Mammary epithelial cell (primary cell): ENCODE data around the gene CPA5.

ENCODE experiments used
- CTCF ChIP-seq, 2 donors: IDR thresholded peaks in 1 of 2; conservative IDR thresholded peaks in 1 of 2; 2 replicates each; pipeline ENCODE4 v1.5.1; 2011 to 2012; ENCODE audit warnings: inconsistent platforms in 2 of 2, low read length in 2 of 2, mild to moderate bottlenecking in 2 of 2, control low read depth in 1 of 2, low read depth in 1 of 2; ENCODE audit not compliant: insufficient read depth in 1 of 2; ENCODE audit errors: extremely low read depth in 1 of 2
- EZH2 ChIP-seq: IDR thresholded peaks from 2 replicates; pipeline ENCODE4 v1.6.1; 2012; ENCODE audit warnings: low read length, inconsistent platforms, borderline replicate concordance

DNA sequence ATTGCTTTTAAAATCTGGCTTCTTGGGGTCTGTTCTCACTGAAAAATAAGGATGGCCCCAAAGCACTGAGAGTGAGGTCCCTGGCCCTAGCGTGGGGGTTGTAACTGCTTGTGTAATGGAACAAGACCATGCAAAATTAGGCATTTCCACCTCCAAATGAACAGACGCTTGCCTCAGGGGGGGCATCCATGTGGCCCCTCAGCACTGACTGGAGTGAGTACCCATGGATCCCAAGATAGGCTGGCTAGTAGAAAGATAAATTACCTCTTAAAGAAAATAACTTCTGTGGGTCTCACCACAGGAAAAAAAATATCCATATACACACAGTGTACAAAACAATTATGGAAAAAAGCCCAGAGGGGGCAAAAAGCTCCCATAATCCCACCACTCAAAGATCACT is 20.5 kb downstream of the CPA5 start:
- TF ChIP-seq CTCF (conservative IDR thresholded peaks at IDR 0.05 in 1 of 2, IDR thresholded peaks at IDR 0.05 in 1 of 2; ENCODE audit: extremely low read depth in 1 of 2, insufficient read depth in 1 of 2, low read depth in 1 of 2, low read length in 2 of 2) (no peak), EZH2 (no peak)
